HepG2 (cell line): ENCODE measurements around the gene ERC1. TPM values are rescaled to one million over a fixed set of nuclear protein-coding genes. Genes with fewer than 3 reads are reported as not detected.
A peak's percentile ranks its signal among the peaks of the same experiment; 100 is the strongest.

Experiments used
- ETV6 ChIP-seq: sonication (generic); formaldehyde crosslinking; conservative IDR thresholded peaks from 2 replicates; pipeline ENCODE4 v1.4.0; 2020; ENCODE audit warnings: missing genetic modification reagents
- RAD21 ChIP-seq: fragments of 450-650 bp; formaldehyde crosslinking; IDR thresholded peaks from 2 replicates; pipeline ENCODE4 v1.5.0; 2020; ENCODE audit warnings: mild to moderate bottlenecking
- SALL2 ChIP-seq: sonication (generic); formaldehyde crosslinking; IDR thresholded peaks from 2 replicates; pipeline ENCODE4 v1.8.1; 2023; ENCODE audit warnings: mild to moderate bottlenecking, missing genetic modification reagents, inconsistent platforms
- SETDB1 ChIP-seq: sonication (generic); formaldehyde crosslinking; IDR thresholded peaks from 2 replicates; pipeline ENCODE4 v1.5.1; 2020; ENCODE audit warnings: missing genetic modification reagents, mild to moderate bottlenecking, borderline replicate concordance
- XRCC5 ChIP-seq: fragments of 200-400 bp; formaldehyde crosslinking; optimal IDR thresholded peaks from 2 replicates; pipeline ENCODE3; 2017; ENCODE audit warnings: mild to moderate bottlenecking, low read length
- ZFP62 ChIP-seq: sonication (generic); formaldehyde crosslinking; IDR thresholded peaks from 2 replicates; pipeline ENCODE4 v1.4.0; 2020; ENCODE audit warnings: missing genetic modification reagents
- ZFP91 ChIP-seq: sonication (generic); formaldehyde crosslinking; IDR thresholded peaks from 2 replicates; pipeline ENCODE4 v1.9.0; 2022; ENCODE audit warnings: missing genetic modification reagents, mild to moderate bottlenecking, borderline replicate concordance
- ZNF609 ChIP-seq: sonication (generic); formaldehyde crosslinking; IDR thresholded peaks from 2 replicates; pipeline ENCODE4 v1.4.0; 2020; ENCODE audit warnings: mild to moderate bottlenecking, missing genetic modification reagents, borderline replicate concordance
- ZNF616 ChIP-seq: sonication (generic); formaldehyde crosslinking; IDR thresholded peaks from 2 replicates; pipeline ENCODE4 v1.5.0; 2020; ENCODE audit warnings: low read depth, mild to moderate bottlenecking, missing genetic modification reagents
- ZNF850 ChIP-seq: sonication (generic); formaldehyde crosslinking; conservative IDR thresholded peaks from 2 replicates; pipeline ENCODE4 v1.9.0; 2021; ENCODE audit warnings: mild to moderate bottlenecking, missing genetic modification reagents
- polyA plus RNA-seq, 8 experiments: library from polyadenylated mRNA; depleted of rRNA in 3 of 8; stranded (reverse) in 7 of 8; unstranded in 1 of 8; fragments of >200 nt; fragmentation: Illumina TruSeq in 4 of 8; extraction: Trizol in 4 of 8; gene quantifications; 2 replicates each; pipeline versions ENCODE4 v1.2.1 to v1.2.3, GENCODE V29; 2011 to 2016; ENCODE audit warnings: low read depth in 4 of 8, missing spikeins in 1 of 8, mixed read lengths in 1 of 8; ENCODE audit not compliant: insufficient read depth in 1 of 8
- total RNA-seq, 5 experiments: library from RNA; depleted of rRNA; stranded (reverse); fragments of >200 nt; fragmentation: Illumina TruSeq; extraction: Trizol; gene quantifications; 2 replicates each; pipeline ENCODE4 v1.2.3, GENCODE V29; 2016; ENCODE audit warnings: low read depth in 1 of 5

ERC1 gene
- total and polyA plus RNA-seq, 2 of the 13 experiments (the other 11 are each of a cell fraction or from before 2014, with no cell fraction given) = 6.1 to 12.4 TPM

GRCh38 chr12:989751-990660 is 1.0 kb upstream of the ERC1 start (continued):
- TF ChIP-seq ZFP62 (CRISPR knock-in tag) (no peak), ZNF609 (CRISPR knock-in tag) (peak; percentile 4; the same call in 1 of the 2 replicates), ZNF850 (CRISPR knock-in tag) (no peak), SALL2 (CRISPR knock-in tag) (peak; percentile 31; the same call in 1 of the 2 replicates), RAD21 (no peak), SETDB1 (no peak), ETV6 (no peak), ZFP91 (0 out of 2 replicates have a peak, but pooled peaks have one; percentile 88), XRCC5 (no peak), ZNF616 (0 out of 2 replicates have a peak, but pooled peaks have one; percentile 63)
